ENCODE measurements around the gene RAB31.

Gene RAB31

DNA sequence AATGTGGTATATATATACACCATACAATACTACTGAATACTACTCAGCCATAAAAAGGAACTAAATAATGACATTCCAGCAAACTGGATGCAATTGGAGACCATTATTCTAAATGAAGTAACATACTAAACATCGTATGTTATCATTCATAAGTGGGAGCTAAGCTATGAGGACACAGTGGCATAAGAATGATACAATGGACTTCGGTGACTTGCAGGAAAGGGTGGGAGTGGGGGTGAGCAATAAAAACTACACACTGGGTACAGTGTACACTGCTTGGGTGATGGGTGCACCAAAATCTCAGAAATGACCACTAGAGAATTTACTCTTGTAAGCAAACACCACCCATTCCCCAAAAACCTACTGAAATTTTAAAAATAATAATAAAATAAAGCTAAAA, 87.9 kb downstream of the RAB31 start:
- TF ChIP-seq, protein P1, sequence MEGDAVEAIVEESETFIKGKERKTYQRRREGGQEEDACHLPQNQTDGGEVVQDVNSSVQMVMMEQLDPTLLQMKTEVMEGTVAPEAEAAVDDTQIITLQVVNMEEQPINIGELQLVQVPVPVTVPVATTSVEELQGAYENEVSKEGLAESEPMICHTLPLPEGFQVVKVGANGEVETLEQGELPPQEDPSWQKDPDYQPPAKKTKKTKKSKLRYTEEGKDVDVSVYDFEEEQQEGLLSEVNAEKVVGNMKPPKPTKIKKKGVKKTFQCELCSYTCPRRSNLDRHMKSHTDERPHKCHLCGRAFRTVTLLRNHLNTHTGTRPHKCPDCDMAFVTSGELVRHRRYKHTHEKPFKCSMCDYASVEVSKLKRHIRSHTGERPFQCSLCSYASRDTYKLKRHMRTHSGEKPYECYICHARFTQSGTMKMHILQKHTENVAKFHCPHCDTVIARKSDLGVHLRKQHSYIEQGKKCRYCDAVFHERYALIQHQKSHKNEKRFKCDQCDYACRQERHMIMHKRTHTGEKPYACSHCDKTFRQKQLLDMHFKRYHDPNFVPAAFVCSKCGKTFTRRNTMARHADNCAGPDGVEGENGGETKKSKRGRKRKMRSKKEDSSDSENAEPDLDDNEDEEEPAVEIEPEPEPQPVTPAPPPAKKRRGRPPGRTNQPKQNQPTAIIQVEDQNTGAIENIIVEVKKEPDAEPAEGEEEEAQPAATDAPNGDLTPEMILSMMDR (IDR thresholded peaks at IDR 0.05): no peak

DNA sequence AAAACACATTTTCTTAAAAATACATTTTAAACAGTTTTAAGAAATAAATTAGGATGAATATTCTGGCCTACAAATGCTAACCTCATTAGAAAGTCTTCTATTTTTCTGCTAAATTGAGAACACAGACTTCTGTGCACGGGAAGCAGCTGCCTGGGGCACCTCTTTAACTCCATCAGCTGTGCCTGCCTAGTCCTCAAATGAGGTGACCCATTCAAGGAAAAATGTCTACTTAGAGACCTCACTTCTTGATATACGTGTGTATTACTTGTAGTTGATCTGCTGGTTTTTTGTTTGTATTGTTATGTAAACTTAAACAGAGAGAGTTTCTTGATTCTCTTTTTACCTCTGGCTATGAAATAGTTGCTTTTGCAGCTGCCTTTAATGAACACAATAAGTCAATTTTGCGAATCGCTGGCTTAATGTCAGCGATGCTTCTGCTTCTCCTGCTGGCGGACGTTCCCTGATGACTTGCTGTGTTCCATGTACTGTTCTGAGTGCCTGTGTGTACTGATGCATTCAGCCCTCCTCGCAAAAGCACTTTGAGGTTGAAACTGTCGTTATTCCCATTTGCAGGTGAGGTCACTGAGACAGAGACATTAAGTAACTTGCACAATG, 88.9 kb downstream of the RAB31 start:
- TF ChIP-seq, protein P1 (IDR thresholded peaks at IDR 0.05): no peak

DNA sequence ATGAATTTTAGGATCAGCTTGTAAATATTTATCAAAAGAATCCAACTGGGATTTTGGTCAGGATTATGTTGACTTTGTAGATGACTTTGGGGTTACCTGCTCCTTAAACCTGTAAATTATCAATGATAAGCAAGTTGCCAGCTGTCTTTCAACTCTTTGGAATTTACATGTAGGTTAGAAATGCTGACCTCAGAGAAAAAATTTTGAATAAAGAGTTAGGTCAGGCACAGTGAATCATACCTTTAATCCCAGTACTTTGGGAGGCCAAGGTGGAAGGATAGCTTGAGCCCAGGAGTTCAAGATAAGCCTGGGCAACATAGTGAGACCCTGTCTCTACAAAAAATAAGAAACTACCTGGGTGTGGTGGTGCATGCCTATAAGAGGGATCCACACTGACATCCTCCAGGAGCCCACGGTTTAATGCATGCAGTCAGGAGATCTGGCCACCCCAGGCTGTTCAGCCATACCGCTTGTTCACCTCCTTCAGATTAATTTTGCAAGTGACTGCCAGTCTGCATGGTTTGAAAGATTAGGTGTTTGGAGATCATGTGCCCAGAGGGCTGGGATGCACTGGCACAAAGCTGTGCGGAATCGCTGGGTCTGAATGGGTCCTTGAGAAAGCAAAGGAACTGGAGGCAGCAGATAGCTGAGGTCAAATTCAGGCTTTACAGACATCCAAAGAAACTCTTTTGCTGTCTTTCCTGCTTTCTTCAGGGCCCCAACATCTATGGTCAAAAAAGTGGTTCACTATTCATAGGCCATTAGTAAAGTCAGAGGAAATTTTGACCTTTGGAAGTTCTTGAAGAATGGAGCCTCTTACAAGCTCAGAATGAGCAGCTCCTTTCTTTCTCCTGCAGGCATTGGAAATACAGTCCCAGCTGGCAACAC, 94.3 kb downstream of the RAB31 start:
- TF ChIP-seq, protein P1 (IDR thresholded peaks at IDR 0.05): no peak

DNA sequence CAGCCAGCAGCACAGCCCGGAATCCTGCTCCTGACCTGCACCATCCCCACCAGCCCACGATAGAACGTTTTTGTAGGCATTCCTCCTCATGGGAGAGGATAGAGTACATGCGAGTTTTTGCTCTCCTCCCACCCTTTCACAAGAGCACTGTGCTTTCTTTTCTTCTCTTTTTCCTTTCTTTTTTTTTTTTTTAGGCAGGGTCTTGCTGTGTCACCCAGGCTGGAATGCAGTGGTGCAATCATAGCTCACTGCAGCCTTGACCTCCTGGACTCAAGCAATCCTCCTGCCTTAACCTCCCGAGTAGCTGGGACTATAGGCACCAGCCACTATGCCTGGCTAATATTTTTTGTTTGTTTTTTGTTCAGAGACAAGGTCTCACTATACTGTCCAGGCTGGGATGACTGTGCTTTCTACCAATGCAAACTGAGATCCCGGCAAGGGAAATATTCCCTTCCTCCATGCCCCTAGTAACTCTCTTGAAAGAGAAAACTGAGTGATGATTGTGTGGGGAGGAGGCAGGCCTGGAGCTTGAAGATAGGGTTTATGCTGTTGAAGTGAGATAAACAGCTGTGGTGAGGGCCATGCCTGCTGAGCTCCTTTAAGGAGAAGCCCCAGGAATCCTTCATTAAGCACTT, 95.1 kb downstream of the RAB31 start:
- TF ChIP-seq, protein P1 (IDR thresholded peaks at IDR 0.05): no peak

DNA sequence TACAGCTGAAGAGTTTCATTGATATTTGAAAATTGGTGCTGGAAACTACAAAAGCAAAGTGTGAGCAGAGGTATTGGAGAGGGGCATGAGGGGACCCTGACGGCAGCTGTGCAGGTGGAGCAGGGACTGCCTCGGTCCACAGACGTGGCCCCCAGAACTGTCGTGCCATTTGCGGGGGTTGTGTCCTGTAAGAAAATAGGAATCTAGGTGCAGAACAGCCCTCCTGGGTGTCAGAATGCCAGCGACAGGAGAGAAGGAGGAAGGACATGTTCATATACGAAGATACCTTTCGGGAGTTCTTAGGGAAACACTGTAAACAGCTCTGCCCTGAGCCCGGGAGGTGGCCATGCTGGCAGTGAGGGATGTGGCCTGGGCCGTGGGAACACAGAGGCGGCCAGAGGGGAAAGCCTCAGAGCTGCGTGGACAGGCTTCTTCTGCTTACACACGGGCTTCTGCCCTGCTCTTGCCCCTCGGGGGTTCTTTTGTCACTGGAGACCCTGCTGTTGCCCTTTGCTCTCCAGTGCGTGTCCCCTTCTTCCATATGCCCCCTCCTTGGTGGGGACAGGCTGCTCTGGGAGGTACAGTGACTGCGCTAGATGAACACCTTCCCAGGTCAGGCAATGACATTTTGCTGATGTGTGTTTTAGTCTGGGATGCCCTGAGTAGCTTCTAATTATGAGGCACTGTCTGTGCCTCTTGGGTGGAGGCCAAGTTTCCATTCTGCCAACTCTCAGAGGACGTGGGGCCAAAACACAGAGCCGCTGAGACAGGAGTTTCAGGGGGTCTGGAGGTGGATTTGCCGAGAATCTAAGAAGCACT, 95.8 kb downstream of the RAB31 start:
- TF ChIP-seq, protein P1 (IDR thresholded peaks at IDR 0.05): no peak

DNA sequence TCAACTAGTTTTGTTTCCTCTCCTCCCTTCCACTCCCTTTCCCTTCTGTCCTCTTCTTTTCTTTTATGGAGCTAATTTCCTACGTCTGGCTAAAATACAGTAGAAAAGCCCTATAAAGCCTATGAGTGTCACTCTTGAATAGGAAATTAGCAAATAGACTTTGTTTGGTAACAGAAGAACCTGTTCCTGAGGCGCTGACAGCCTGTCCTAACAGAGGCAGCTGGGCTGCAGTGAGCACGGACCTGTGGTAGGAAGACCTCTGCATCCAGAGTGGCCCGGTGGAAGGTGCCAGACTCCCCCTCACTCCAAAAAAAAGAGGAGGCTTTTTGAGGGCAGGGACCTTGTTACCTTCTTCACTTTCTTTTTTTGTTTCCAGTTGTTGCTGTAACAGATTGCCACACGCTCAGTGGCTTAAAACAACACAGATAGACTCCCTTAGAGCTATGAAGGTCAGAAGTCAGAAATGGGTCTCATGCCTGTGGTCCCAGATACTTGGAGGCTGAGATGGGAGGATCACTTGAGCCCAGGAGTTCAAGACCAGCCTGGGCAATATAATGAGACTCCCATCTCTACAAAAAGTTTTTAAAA, 96.5 kb downstream of the RAB31 start:
- TF ChIP-seq, protein P1 (IDR thresholded peaks at IDR 0.05): no peak; the same call in 1 of the 2 replicates

DNA sequence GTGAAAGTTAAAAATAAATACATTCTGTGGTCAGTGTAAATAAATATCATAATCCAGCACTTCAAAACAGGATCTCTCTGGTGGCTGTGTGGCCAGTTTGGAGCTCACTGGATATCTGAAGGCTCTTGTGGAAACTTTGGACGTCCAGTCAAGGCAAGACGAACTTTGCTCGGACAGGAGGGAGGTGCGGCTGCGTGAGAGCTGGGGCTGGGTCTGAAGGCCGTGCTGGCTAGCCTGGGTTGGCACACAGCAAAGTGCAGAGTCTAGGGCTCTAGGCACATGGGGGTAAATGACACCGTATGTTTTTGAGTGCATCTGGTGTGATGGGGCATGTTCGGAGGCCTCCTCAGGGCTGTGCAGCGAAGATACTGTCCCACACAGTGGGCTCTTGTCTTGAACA, 98.8 kb downstream of the RAB31 start:
- TF ChIP-seq, protein P1 (IDR thresholded peaks at IDR 0.05): no peak
